ENCODE data around the gene ZNF689. TPM values are rescaled to one million over a fixed set of nuclear protein-coding genes. Genes with fewer than 3 reads are reported as not detected.
"Not testable (repeated sequence)": the region's sequence is repeated elsewhere in the genome, so short reads cannot be mapped to it uniquely, and the experiment has no call there.

Gene ZNF689
- polyA plus RNA-seq, 10 donors = 6.4 to 8.8 (median 7.5) TPM

DNA sequence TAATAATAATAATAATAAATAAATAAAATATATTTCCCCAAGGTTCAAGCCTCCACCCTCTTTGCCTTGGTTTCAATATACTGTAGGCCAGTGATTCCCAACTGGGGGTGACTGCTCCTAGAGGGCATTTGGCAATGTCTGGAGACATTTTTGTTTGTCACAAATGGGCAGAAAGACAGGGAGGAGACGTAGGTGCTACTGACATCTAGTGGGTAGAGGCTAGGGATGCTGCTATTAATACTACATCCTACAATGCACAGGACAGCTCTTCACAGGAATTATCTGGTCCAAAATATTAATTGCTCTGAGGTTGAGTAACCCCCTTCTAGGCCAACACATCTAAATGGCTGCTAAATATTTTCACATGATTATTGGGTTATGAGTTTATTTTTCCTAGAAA lies 27.8 kb upstream of the ZNF689 start:
- DNase-seq = no peak

DNA sequence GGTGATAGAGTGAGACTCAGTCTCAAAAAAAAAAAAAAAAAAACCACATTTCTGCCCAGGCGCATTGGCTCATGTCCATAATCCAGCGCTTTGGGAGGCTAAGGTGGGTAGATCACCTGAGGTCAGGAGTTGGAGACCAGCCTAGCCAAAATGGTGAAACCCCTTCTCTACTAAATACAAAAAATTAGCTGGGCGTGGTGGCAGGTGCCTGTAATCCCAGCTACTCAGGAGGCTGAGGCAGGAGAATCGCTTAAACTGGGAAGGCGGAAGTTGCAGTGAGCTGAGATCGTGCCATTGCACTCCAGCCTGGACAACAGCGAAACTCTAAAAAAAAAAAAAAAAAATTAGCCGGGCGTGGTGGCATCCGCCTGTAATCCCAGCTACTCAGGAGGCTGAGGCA lies 26.9 kb upstream of the ZNF689 start:
- not testable (repeated sequence) for DNase-seq

- no peak for DNase-seq
These were observed 26.4 kb upstream of the ZNF689 start for GRCh38 chr16:30636599-30636998.

GRCh38 chr16:30633526-30633925 lies 23.3 kb upstream of the ZNF689 start:
- no peak for DNase-seq

GRCh38 chr16:30632454-30632853 lies 22.3 kb upstream of the ZNF689 start:
- DNase-seq = not testable (repeated sequence)

- peak; percentile 67 to 88 (median 83) for DNase-seq
These were observed 18.7 kb upstream of the ZNF689 start for GRCh38 chr16:30628628-30629540.

DNA sequence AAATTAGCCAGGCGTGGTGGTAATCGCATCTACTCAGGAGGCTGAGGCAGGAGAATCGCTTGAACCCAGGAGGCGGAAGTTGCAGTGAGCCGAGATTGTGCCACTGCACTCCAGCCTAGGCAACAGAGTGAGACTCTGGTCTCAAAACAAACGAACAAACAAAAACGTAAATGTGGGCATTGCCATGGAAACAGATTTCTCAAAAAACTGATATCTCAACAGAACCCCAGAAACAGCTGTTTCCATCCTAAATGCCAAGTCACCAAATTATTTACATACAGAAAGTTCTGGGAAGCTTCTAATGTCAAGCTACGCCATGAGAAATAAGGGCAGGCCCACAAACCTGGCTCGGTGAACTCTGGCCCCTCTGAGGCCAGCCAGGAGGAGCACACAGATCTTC lies 16.0 kb upstream of the ZNF689 start:
- DNase-seq = no peak

DNA sequence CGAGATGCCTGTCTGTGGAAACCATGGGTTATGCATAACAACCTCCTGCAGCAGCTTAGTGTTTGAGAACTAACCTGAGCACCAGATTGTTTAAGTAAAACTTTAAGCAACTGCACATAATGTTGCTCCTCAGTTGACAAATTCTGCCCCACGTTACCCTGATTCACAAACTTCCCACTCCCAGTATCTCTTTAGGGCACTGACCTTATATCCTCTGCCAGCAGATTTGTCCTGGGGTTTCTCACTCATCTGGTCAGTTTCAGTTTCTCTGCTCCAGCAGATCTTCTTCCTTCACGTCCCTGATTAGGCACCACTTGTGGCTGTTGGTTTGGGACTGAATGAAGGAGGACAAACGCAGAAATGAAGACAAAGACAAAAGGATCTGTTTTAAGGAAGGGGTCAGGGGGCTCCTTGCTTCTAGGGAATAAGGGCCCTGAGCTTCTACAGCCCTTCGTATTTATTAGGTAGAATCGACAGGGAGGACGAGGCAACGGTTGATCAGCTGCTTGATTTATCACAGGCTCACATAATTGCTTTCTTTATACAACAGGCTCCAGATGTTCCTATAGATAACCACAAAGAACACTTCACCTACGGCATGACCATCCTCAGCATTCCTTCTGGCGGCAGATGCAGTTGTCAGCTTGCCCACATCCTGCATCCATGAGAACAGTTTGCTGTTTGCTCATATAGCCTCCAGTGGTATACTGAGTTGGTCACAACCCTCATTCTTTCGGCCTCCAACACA lies 13.5 kb upstream of the ZNF689 start:
- no peak for DNase-seq

GRCh38 chr16:30622455-30623032 lies 12.4 kb upstream of the ZNF689 start:
- DNase-seq = no peak

GRCh38 chr16:30621765-30622164 lies 11.6 kb upstream of the ZNF689 start:
- no peak for DNase-seq

GRCh38 chr16:30620169-30620568 lies 10.0 kb upstream of the ZNF689 start:
- no peak for DNase-seq

- no peak for DNase-seq
These were observed 9.4 kb upstream of the ZNF689 start for GRCh38 chr16:30619638-30620037.

DNA sequence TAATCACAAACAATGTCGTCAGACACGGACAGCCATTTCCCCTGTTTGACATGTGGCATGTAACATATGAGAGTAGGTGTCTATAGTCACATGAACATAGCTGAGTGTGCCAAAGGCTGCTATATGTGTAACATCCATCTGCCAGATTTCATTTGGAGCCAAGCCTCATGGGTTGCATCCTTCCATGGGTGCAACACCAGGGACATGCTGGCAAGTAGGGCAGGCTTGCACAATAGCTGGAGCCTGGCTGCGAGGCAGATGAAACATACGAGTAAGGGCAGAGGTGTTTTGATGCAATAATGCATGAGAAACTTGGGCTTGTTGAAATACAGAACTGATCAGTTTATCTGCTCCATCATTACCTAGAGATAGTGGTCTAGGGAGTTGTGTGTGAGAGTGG lies 9.0 kb upstream of the ZNF689 start:
- no peak for DNase-seq

DNA sequence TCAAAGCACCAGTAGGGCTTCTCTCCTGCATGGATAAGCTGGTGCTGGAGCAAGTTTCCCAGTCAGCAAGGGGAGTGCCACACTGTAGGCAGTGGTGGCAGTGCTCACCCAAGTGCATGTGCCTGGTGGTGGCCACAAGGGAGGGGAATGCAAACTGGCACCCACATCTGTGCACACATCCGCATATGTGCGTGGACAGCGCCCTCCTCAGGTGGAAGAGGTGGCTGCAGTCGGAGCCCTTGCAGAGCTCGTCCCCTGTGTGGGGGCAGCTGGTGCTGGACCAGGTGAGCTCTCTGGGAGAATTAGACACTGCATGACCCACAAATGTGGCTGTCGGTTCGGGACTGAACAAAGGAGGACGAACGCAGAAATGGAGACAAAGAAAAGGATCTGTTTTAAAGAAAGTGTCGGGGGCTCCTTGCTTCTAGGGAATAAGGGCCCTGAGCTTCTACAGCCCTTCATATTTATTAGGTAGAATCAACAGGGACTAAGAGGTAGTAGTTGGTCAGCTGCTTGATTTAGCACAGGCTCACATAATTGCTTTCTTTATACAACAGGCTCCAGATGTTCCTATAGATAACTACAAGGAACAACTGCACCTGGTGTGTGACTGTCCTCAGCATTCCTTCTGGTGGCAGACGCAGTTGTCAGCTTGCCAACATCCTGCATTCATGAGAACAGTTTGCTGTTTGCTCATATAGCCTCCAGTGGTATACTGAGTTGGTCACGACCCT lies 5.3 kb upstream of the ZNF689 start:
- DNase-seq = no peak

GRCh38 chr16:30609002-30609925 lies 925 bp downstream of the ZNF689 start:
- DNase-seq = peak in 2 of 3 donors; percentile 46 to 82

GRCh38 chr16:30606004-30606403 lies 4.2 kb downstream of the ZNF689 start:
- DNase-seq = no peak

DNA sequence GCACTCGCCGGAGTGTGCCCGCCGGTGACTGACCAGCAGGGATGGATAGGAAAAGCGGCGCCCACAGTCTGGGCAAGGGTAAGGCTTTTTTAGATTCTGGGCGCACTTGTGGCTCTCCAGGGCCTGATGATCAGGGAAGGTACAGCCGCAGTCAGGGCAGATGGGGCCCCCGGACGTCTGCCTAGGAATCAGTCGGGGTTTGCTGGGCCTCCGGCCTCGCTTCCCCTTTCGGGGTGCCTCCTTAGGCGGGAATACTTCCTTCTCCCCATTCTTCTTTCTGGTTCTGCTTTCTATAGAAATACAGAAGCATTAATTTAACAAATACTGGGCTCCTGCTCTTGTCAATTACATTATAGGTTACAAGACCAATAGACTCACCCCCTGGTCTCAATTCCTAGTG lies 5.0 kb downstream of the ZNF689 start:
- peak in 1 of 3 donors; percentile 17 for DNase-seq

DNA sequence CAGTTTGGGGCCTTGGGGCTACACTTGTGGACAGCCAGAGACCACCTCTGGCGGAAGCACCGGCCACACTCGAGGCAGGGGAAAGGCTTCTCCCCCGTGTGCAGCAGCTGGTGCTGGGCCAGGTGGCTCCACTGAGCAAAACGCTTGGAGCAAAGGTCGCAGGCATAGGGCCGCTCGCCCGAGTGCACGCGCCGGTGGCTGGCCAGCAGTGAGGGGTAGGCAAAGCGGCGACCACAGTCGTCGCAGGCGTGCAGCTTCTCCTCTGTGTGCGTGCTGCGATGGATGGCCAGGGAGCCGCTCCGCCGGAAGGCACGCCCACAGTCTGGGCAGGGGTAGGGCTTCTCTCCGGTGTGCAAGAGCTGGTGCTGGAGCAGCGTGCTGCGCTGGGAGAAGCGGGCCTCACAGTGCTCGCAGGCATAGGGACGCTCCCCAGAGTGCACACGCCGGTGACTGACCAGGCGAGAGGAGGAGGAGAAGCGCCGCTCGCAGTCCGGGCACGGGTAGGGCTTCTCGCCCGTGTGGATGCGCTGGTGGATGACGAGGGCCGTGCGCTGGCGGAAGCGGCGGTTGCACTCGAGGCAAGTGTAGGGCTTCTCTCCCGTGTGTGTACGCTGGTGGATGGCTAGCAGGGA lies 5.8 kb downstream of the ZNF689 start:
- DNase-seq = no peak

DNA sequence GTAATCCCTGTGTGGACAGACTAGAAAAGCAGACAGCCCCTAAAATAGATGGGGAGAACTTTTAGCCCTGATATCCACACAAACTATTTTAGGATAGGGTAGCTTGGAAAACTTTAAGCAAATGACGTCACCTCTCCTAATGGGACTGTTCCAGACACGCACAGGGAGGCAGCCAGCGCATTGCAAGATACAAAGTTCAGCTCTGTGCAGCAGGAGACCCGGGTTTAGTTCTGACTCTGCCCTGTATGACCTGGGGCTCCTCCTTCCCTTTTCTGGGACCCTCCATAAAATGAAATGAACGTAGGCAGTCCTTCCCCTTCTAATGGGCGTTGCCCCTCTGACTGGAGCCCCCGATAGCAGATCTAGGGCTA lies 6.3 kb downstream of the ZNF689 start:
- DNase-seq = no peak

- peak in 1 of 3 donors; percentile 65 for DNase-seq
These were observed 7.4 kb downstream of the ZNF689 start for GRCh38 chr16:30602616-30603277.

Data from muscle of back (tissue), 11 donors.